GM12878 (cell line): ENCODE measurements around the gene ELAC1. TPM values are rescaled to one million over a fixed set of nuclear protein-coding genes. Genes with fewer than 3 reads are reported as not detected.

Experiments used
- CEBPB ChIP-seq, 2 experiments: fragments of 150-350 bp in 1 of 2; IDR thresholded peaks; 2 replicates each; pipeline ENCODE4 v1.6.1; 2012 to 2014; ENCODE audit warnings: low read depth in 2 of 2, low read length in 2 of 2, borderline replicate concordance in 1 of 2, inconsistent platforms in 1 of 2
- CTCF ChIP-seq, 3 experiments: IDR thresholded peaks in 2 of 3; conservative IDR thresholded peaks in 1 of 3; 2 replicates each; pipeline ENCODE4 v1.5.1; 2011; ENCODE audit warnings: low read depth in 3 of 3, low read length in 3 of 3, mild to moderate bottlenecking in 3 of 3, control low read depth in 2 of 3, moderate library complexity in 2 of 3, inconsistent platforms in 1 of 3, mixed read lengths in 1 of 3; ENCODE audit not compliant: control insufficient read depth in 2 of 3, insufficient read depth in 1 of 3; ENCODE audit errors: extremely low read depth in 1 of 3
- CUX1 ChIP-seq: IDR thresholded peaks from 2 replicates; pipeline ENCODE4 v1.6.1; 2012; ENCODE audit warnings: improper control_type of control experiment, low read depth, low read length; ENCODE audit not compliant: insufficient replicate concordance
- DPF2 ChIP-seq: fragments of 450-650 bp; IDR thresholded peaks from 2 replicates; pipeline ENCODE4 v1.6.1; 2017; ENCODE audit warnings: mild to moderate bottlenecking
- E2F8 ChIP-seq: fragments of 450-650 bp; IDR thresholded peaks from 2 replicates; pipeline ENCODE4 v1.6.1; 2018; ENCODE audit warnings: mild to moderate bottlenecking, low read depth, moderate library complexity; ENCODE audit not compliant: partially characterized antibody
- EZH2 ChIP-seq: IDR thresholded peaks from 2 replicates; pipeline ENCODE4 v1.6.1; 2012; ENCODE audit warnings: low read depth, mild to moderate bottlenecking, control low read depth, inconsistent platforms, low read length, borderline replicate concordance; ENCODE audit not compliant: control insufficient read depth
- FOXM1 ChIP-seq: IDR thresholded peaks from 2 replicates; pipeline ENCODE4 v1.6.1; 2012; ENCODE audit warnings: low read depth, mild to moderate bottlenecking, inconsistent platforms, low read length, moderate library complexity
- IRF4 ChIP-seq: IDR thresholded peaks from 2 replicates; pipeline ENCODE4 v1.6.1; 2011; ENCODE audit warnings: low read depth, low read length
- LARP7 ChIP-seq: fragments of 450-650 bp; IDR thresholded peaks from 2 replicates; pipeline ENCODE4 v1.6.1; 2017; ENCODE audit warnings: mild to moderate bottlenecking
- MEF2B ChIP-seq: fragments of 450-650 bp; IDR thresholded peaks from 2 replicates; pipeline ENCODE4 v1.6.1; 2018; ENCODE audit warnings: mild to moderate bottlenecking, moderate library complexity; ENCODE audit not compliant: partially characterized antibody, poor library complexity, severe bottlenecking
- MTA2 ChIP-seq: fragments of 450-650 bp; IDR thresholded peaks from 2 replicates; pipeline ENCODE4 v1.6.1; 2016; ENCODE audit warnings: low read depth, mild to moderate bottlenecking, moderate library complexity
- MYB ChIP-seq: fragments of 150-350 bp; IDR thresholded peaks from 2 replicates; pipeline ENCODE4 v1.6.1; 2014; ENCODE audit warnings: mild to moderate bottlenecking, low read depth, low read length, borderline replicate concordance
- NR2C2 ChIP-seq: IDR thresholded peaks from 2 replicates; pipeline ENCODE4 v1.6.1; 2011; ENCODE audit warnings: borderline replicate concordance, low read depth; ENCODE audit not compliant: control insufficient read depth, insufficient read length
- PAX8 ChIP-seq: fragments of 450-650 bp; IDR thresholded peaks from 2 replicates; pipeline ENCODE4 v1.6.1; 2017; ENCODE audit warnings: mild to moderate bottlenecking, moderate library complexity
- POLR2A ChIP-seq: IDR thresholded peaks from 2 replicates; pipeline ENCODE4 v1.6.1; 2011; ENCODE audit warnings: low read depth, mild to moderate bottlenecking, low read length
- RAD21 ChIP-seq: IDR thresholded peaks from 2 replicates; pipeline ENCODE4 v1.6.1; 2011; ENCODE audit warnings: mild to moderate bottlenecking, low read depth, low read length, moderate library complexity; ENCODE audit not compliant: insufficient read depth
- SREBF1 ChIP-seq: IDR thresholded peaks from 2 replicates; pipeline ENCODE4 v1.6.1; 2012; ENCODE audit warnings: mild to moderate bottlenecking, low read length
- SREBF2 ChIP-seq: IDR thresholded peaks from 2 replicates; pipeline ENCODE4 v1.6.1; 2012; ENCODE audit warnings: mild to moderate bottlenecking, low read length
- TARDBP ChIP-seq: IDR thresholded peaks from 2 replicates; pipeline ENCODE4 v1.6.1; 2016; ENCODE audit warnings: borderline replicate concordance
- TCF12 ChIP-seq: IDR thresholded peaks from 2 replicates; pipeline ENCODE4 v1.6.1; 2011; ENCODE audit warnings: low read depth, mild to moderate bottlenecking, low read length
- polyA plus RNA-seq, 11 experiments: library from polyadenylated mRNA; depleted of rRNA in 4 of 11; unstranded in 6 of 11; stranded (reverse) in 5 of 11; fragments of >200 nt; fragmentation: Nextera tagmentation in 4 of 11; fragmentation: Illumina TruSeq in 1 of 11; extraction: Ambion mirVana in 4 of 11; extraction: Trizol in 1 of 11; gene quantifications; 1 replicate in 1 of 11; 2 replicates in 10 of 11; pipeline versions ENCODE4 v1.2.1 to v1.2.3, GENCODE V29; 2011 to 2016; ENCODE audit warnings: inconsistent platforms in 2 of 11, missing spikeins in 2 of 11, low read depth in 1 of 11
- total RNA-seq, 4 experiments: library from RNA; depleted of rRNA in 3 of 4; stranded (reverse); fragments of >200 nt in 3 of 4; fragmentation: Illumina TruSeq in 1 of 4; extraction: Trizol in 1 of 4; gene quantifications; 2 replicates each; pipeline versions ENCODE4 v1.2.1 to v1.2.3, GENCODE V29; 2013 to 2021

Gene ELAC1
- total and polyA plus RNA-seq, 10 of the 15 experiments (the other 5 are each of a cell fraction or from before 2014, with no cell fraction given) = 4.9 to 23.0 (median 9.8) TPM

- TF ChIP-seq MEF2B (no peak), CTCF (IDR thresholded peaks at IDR 0.05 in 2 of 3, conservative IDR thresholded peaks at IDR 0.05 in 1 of 3; ENCODE audit: control insufficient read depth in 2 of 3, extremely low read depth in 1 of 3, insufficient read depth in 1 of 3, low read depth in 3 of 3, low read length in 3 of 3) (no peak), CEBPB (IDR thresholded peaks at IDR 0.05; ENCODE audit: borderline replicate concordance in 1 of 2, low read depth in 2 of 2, low read length in 2 of 2) (no peak), DPF2 (peak; percentile 87), MYB (no peak), PAX8 (no peak), IRF4 (no peak), SREBF1 (no peak), LARP7 (peak; percentile 96), RAD21 (no peak), EZH2 (no peak), SREBF2 (no peak), CUX1 (no peak), E2F8 (no peak), POLR2A (peak; percentile 97), FOXM1 (no peak), NR2C2 (no peak), MTA2 (no peak), TARDBP (no peak), TCF12 (peak; percentile 69; the same call in 1 of the 2 replicates)
Observed at GRCh38 chr18:50967714-50968661, at the start of gene ELAC1 (continued).
